Activated CD8-positive, alpha-beta memory T cell treated with anti-CD3 and anti-CD28 coated beads for 24 hours (primary cell): Measurements from ENCODE around the gene PHF12.
"Not testable (repeated sequence)": the region's sequence is repeated elsewhere in the genome, so short reads cannot be mapped to it uniquely, and the experiment has no call there.

Experiments used
- DNase-seq: peaks from one replicate; pipeline ENCODE4 v3.0.0-alpha.2; 2020

PHF12 gene

DNA sequence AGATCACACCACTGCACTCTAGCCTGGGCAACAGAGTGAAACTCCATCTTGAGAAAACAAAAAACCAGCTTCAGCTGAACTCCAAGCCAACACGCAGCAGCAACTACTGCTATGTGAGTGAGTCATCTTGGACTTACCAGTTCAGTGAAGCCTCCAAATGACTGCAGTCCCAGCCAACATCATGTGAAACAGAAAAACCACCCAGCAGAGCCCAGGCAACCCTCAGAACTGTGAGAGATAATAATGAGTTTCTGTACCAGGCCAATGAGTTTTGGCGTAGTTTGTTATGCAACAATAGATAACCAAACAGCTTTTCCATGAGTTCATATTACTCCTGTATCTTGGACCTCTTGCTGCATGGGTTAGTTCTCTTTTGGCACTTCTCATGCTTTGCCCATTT, 23.3 kb downstream of the PHF12 start:
- no peak for DNase-seq

DNA sequence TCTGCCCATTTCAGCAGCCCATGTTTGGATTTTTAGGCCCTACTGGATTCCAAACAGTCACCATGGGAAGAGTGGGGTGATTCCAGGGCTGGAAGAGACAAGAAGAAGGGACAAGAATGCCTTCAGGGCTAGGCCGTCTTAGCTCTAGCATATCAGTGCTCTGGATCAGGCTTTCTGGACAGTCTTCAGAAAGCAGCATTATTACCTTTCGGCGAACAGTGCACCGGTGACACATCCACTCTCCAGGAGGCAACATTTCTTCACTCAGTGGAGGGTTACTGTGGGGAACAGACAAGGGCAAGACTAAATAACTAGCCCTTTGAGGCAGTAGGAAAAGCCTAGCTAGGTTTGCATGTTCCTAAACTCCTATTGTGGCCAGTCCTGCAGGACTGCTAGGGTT, 24.5 kb downstream of the PHF12 start:
- DNase-seq, result no peak

DNA sequence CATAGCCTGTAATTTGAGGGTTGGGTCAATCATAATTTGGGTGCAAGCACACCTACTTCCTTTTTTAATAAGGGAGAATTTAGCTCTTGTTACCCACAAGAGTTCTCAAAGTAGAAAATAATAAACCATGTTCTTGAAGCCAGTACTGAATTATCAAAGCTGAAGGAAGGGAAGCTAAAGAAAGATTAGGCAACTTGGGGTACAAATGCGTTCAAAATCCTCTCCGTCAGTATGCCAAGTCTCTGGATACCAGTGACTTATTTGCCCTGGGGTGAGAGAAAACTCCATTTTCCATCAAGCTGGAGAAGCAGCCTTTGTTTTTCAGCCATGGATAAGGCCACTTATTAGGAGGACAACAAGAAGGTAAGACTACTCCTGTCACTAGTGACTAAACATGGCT, 25.0 kb downstream of the PHF12 start:
- DNase-seq, result no peak

DNA sequence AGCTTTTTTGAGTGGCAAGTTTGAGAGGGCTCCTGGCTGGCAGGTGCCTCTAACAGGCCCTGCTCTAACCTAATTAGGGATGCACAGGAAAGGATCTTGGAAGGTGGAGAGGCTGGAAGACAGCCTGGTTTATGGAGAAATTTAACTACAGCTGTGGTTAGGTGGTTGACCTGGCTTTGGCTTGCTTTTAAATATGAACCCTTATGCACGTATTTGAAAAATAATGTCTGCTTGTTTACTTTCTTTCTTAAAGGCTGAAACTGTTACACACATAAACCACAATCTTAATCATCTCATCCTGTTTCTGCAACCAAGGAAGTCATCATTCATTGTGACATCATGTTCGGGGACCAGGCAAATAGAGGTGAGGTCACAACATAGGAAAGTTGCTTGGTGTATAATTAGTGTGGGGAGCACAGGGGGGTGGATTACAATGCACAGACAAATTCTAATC, 25.4 kb downstream of the PHF12 start:
- no peak for DNase-seq

DNA sequence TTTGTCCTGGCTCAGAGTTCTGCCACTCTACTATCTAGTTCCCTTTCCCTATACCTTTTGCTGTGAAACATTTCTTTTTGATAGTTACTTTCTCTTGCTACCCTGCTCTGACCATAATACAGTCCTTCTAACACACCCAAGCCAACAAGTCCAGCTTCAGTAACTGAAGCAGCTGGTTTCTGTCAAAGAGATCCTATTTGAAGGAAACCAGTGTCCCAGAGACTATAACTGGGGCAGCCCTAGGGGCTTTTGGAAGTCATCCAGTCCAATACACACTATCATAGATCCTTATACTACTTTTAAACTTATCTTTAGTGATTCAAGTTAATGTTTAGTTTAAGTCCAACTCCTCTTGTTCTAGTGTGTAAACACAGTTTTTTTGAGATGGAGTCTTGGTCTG, 31.1 kb downstream of the PHF12 start:
- no peak for DNase-seq

DNA sequence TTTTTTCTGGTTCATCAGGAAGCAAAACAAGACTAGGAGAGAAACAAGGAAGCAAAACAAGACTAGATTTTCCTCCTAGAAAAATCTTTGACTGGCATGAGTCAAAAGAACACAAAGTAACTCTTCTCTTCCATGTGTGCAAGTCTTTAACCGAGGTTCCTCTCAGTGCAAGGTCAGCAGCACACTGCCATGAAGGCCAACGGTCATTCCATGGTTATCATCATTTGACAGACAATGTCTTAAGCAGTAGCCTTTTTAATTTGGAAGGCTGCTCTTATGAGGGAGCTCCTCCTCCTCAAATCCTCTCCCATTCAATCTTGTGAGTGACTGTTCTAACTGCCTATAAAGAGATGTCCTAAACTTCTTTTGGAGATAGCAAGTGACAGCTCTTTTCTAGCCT, 33.0 kb downstream of the PHF12 start:
- DNase-seq, result no peak

DNA sequence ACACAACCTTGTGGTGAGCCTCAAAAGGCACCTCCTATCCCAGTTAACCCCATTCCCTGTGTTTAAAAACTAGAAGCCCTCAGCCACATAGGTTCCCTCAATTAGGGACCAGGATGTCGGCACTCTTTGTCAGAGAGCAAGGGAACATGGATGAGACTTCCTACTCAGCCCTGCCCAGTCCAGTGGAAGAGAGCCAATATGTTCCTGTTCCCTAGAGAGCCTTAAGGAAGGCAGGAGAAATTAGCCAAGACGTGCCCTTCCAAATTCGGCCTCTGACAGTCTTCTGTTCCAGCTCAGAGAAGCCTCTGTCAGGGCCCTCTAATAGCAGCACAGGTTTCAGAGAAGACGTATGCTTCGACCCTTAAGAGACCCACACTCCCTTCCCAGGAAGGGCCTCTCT, 33.9 kb downstream of the PHF12 start:
- no peak for DNase-seq

DNA sequence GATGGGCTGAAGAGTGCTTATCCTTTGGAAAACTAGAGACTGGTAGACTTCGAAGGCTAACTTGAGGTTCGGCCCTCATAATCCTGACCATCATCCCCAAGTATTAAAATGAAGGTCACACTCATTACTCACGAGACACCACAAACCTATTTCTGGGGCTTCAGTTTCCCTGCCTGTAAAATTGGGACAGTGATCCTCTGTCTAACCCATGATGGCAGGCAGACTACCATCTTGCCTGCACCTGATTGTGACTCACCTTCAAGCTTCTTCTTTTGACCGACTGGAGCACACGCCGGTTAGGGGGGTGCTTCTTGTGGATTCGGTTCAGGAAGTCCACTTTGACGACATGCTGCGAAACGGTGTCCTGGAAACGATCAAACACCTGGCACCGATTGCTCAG, 34.3 kb downstream of the PHF12 start:
- no peak for DNase-seq

DNA sequence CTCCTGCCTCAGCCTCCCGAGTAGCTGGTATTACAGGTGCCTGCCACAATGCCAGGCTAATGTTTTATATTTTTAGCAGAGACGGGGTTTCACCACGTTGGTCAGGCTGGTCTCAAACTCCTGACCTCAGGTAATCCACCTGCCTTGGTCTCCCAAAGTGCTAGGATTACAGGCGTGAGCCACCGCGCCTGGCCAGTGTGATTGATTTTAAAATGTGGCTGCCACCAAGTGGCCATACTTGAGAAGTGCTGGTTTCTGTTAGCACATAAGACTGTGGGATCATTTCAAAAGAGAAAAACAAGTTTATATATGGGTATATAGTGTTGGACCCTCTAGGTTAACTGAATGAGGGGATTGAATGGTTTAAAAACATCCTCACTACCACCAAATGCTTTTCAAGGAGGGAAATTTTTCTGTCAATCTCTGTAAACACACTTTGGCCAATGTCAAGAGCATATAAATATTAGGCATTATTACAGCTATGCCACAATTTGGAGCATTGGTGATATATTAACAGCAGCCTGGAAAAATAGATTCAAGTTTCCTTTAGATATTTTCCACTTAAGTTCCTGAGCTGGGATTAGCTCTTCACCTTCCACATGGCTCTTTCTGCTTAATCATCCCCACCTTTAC, 34.9 kb downstream of the PHF12 start:
- peak; percentile 73 for DNase-seq

DNA sequence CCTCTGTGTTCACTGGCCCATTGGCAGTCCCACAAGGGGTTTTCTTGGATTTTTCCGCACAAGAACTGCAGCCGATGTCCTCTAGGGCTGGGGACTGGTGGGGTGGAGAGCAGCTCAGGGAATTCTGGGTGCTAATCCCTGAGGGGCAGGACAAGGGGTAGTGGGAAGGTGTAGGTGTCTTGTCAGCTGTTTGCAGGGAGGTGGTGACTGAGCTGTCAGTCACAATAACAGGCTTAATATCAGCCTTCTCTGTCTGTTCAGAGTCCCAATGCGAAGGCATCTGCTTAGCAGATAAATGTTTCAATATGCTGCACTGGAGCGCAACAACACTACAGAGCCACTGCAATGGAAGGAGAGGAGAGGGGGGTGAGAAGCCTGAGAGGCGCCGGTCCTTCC, 38.4 kb downstream of the PHF12 start:
- DNase-seq, result no peak

DNA sequence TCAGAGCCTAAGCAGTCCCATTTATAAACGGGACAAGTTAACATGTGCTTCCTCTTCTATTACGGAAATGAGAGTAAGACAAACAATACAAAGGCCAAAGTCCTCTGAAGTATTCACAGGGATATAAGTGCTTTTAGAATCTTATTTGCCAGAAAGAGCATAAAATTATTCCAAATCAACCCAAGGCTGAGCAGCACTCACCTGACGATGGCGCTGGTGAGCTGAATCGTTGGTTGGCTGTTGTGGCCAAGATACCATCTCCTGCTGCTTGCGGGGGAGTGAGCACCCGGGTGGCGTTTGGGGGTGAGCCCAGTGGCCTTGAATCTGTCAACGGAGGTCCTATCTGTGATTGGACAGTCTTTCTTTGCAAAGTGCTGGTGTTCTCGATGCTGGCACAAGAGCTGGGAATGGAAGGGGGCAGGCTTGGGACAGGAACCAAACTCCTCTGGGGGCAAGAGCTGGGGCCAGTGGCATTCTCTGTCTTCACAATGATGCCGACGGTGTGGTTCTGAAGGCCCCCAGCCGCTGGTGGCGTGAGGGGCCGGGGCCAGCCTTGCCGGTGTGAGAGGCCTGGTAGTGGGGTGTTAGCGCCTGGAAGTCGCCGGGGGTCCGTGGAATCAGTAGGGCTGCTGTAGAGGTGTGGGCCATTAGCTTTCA, 38.9 kb downstream of the PHF12 start:
- DNase-seq, result no peak

DNA sequence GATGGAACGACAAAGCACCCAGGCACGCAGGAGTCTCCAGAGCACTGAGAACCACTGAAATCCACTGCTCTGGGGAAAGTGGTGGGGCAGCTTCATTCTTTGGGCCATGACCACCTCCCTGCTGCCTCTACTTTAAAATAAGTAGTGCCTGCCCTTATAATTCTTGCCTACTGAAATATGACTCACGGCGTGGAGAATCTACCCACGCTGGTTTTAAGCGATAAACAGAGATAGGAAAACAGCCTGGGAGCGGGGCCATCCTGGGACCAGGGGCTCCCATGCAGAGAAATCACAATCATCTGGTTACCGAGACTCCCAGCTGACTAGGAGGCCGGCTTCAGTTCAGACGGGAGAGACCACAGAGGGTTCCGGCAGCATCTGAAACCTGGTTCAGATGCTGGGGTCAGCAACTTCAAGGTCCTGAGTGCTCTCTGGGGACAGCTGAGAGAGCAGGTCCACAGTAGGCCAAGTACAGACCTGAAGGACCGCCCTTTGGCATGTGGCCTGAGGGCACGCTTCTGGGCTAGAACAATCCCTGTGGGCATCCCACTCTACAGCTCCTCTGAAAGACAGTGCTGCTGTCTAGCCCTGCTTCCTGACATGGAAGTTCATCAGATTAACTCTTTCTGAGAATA, 39.8 kb downstream of the PHF12 start:
- DNase-seq, result no peak

DNA sequence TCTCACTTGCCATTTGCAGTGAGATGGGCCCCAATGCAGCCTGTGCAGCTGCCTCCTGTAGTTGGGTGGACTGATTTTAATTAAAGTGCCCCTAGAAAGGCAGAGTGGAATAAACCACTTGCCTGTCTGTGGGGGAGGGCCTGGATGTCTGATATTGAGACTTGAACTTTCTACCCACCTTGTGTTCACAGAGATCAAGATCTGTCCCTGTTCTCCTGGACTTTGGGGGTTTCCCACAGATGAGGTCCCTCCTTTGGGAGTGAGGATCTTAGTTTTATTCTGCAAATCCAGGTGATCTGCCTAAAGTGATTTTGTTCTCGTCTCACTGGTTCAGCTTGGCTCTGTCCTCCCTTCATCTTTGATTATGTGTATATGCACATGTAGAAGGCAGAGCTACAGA, 40.8 kb downstream of the PHF12 start:
- no peak for DNase-seq

DNA sequence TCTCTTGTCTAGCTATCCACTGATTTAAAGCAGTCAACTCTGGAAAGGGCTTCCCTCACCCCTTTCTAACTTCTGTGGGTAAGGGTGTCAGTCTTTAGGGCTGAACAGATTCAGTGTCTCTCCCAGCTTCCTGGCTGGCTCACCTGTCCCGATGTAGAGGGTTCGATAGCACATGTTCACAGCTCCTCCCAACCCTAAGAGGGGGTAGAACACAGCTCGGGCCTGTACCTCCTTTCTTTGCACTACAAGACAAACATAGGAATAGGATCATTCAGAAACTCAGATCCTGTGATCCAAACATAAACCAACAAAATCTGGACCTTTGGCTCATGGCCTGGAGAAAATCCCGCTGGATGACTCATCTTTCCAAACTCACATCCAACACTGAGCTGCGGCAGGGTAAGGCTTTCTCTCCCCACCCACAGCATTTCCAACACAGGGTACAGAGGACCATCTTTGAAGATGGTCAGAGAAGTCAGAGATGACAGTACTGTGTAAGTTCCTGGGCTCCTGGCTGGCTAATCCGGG, 42.6 kb downstream of the PHF12 start:
- no peak for DNase-seq

DNA sequence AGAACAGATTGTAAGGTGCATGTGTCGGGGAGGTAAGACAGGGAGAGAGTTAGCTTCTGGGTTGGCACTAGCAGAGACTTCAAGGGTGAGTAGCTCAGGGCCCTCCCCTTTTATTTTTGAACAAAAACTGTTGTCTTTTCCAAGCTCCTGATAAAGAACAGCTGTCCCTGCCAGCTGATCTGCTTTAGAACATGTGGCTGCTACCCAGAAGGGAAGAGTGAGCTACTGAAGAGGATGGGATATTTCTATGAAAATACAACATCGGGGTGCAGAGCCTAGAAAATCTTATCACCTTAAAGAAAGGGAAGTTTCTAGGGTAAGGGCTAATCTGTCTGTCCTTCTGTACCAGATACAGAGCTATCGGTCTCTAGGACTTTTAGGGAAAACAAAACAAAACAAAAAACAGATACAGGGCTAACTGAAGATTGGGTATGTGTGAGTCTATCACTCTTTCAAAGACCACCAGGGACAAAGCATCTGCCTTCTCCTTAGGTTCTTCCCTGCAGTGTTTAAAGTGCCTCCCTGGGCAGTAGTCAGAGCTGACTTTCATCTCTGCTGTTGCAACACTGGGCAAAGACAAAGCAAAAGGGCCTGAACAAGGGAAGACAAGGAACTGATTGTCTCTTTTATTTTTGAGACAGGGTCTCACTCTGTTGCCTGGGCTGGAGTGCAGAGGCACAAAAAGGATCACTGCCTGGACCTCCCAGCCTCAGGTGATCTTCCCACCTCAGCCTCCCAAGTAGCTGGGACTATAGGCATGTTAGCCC, 43.4 kb downstream of the PHF12 start:
- DNase-seq, result no peak

DNA sequence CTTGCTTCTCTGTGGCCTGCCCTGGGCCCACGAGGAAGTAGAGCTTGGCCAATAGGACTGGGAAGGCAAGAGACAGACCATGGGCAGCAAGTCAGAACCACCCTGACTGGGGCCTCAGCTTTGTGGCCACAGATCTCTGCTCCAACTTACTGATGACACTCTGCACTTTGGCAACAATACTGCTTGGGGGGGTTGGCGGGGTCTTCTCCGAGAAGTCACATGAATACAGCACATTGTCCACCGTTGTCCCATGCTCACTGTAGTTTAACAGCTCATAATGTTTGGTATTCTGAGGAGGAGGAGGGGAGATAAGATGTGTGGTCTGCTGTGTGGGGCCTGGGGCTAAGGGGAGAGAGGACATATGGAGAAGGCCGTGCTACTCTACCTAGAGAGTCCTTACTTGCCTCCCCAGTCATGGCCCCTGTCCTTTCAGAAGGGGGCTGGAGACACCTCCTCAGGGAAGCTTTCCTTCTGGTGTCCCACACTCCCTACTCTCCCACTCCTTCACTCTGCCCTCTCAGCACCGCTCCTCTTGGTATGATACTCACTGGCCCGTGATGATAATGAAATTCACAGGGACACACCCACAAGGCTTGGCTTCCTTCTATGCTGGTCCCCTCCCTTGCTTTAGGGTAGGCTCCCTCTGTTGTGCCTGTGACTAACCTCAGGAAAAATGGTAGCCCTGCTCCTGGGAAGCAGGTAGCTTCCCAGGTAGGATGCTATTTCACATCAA, 44.4 kb downstream of the PHF12 start:
- DNase-seq, result no peak

DNA sequence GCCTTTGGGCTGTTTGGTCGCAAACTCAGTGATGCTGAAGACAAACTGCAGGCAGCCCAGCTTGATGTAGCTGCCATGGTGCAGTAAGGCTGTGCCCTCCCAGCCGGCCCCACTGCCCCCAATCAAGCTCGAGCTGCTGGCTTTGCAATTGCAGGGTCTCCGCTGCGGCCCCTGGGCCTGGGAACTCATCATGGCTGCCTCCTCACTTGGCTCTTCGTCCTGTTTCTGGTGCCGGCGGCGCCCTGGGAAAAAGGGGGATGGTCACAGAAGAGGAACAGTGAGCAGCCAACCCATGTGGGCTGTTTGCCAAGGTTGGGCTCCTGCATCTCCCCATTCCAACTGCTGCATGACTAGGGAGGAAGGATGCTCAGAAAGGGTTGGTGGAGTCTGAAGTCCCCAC, 45.0 kb downstream of the PHF12 start:
- DNase-seq, result no peak

DNA sequence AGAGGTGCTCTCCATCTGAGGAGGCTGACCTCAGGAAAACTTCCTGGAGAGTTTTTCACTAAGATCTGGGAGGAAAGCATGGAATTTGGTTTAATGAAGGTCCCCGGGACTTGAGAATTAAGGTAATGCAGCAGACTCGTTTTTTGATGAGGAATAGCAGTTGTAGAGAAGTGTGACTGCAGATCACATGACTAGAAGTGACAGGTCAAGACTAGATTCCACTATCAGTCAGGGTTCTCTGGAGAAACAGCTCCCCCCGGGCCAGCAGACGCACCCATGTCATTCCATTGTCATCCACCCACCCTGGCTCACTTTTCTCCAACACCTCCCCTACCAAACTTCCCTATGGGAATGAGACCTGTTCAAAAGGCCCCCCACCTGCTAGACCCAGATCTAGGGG, 46.5 kb downstream of the PHF12 start:
- DNase-seq, result no peak

DNA sequence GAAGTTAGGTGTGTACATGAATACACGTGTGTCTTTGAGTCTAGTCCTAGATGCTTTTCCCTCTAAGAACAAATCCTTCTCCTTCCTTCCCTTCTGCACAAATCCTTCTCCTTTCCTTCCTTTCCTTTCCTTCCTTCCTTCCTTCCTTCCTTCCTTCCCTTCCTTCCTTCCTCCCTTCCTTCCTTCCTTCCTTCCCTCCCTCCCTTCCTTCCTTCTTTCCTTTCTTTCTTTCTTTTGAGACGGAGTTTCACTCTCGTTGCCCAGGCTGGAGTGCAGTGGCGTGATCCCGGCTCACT, 47.8 kb downstream of the PHF12 start:
- not testable (repeated sequence) for DNase-seq

DNA sequence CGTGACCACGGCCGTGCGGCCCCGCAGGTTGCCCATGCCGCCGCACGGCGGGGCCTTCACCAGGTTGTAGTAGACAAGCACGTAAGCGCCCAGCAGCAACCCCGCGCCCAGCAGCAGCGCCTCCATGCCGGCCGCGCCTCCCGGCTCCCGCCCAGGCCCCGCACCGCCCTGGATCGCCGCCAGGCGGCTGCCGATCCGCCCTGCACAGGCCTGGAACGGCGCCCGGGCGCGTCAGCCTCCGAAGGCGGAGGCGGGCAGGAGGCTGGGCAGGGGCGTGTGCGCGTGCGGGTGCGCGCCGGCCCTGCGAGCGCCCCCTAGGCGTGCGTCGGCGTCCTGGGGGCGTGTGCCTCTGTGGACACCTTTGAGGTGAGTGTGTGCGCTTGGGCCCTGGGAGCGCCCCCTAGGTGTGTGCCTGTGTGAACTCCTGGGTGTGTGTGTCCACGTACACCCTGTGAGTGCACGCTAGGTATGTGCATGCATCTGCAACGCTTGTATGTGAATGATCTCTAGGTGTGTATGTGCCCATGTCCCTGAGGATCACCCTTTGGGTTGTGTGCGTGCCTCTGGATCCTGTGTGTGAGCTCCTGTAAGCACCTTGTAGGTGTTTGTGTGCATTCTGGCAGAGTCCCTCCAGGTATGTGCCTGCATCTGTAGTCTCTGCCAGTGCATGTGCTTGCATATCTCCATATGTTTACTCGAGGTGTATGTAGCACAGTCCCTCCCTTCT, 48.3 kb downstream of the PHF12 start, which contains the start of gene DHRS13:
Gene DHRS13 (minus strand): TSS at position 261 of the 727 bp plus-strand sequence. CDS start 135 bp downstream, at position 126.
- DNase-seq, result peak; percentile 96

DNA sequence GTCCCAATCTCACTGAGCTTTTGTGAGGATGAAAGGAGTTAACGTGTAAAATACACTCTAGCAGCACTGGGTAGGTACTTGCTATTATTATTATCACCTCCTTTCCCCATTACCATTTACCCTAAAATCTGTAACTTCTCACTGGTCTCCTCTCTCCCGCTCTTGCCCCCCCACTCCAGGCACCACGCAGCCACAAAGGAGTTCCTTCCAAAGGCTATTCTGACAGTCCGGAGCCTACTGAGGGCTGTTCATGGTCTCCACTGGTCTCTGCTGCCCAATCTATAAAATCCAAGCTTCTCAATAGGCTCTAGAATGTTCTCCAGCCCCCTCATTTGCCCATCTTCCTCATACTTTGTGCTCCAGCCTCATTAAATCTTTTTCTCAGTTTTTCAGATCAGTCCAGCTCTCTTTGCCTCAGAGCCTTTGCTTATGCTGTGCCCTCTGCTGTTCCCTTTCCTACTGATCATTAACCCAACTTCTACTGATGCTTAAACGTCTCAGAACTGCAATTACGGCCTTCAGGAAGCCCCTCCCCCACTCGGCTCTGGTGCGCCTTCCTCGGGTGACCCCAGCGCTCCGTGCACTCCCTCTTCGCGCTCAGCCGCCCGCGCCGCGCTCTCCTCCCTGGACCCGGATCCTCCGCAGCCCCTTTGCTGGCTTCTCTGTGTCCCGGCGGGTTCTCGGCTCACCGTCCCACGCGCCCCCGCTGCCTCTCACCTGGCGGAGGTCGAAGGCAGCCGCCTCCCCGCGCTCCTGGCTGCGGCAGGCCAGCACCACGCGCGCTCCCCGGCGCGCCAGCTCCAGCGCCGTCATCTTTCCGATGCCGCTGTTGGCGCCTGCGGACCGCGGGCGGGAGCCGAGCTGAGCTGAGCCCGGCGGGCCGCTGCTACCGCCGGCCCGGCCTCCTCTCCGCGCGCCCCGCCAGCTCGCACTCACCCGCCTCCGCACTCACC, 49.2 kb downstream of the PHF12 start:
- DNase-seq, result peak; percentile 85
